RWPE2 (cell line): ENCODE measurements around the gene GAPVD1.
"Not testable (repeated sequence)": the region's sequence is repeated elsewhere in the genome, so short reads cannot be mapped to it uniquely, and the experiment has no call there.

Experiments used
- ATAC-seq: fragments of 200-7000 bp; cut with Tn5 transposase; 3 replicates; pipeline ENCODE4 v1.9.1; 2021; ENCODE audit warnings: low read depth
- DNase-seq: peaks from one replicate; pipeline ENCODE4 v3.0.0-alpha.2; 2020; ENCODE audit warnings: low spot score
- H3K27ac ChIP-seq: fragments of 450-650 bp; 2 replicates; pipeline ENCODE4 v1.5.1; 2017; ENCODE audit warnings: mild to moderate bottlenecking; ENCODE audit not compliant: poor library complexity, severe bottlenecking
- H3K27me3 ChIP-seq: fragments of 250-450 bp; sonication (Bioruptor Pico); 2 replicates; pipeline ENCODE4 v1.5.1; 2021; ENCODE audit warnings: mild to moderate bottlenecking, moderate library complexity; ENCODE audit not compliant: insufficient read depth, poor library complexity, severe bottlenecking
- H3K36me3 ChIP-seq: fragments of 250-450 bp; sonication (Bioruptor Pico); 2 replicates; pipeline ENCODE4 v1.5.1; 2020; ENCODE audit warnings: low read depth, mild to moderate bottlenecking, moderate library complexity
- H3K4me1 ChIP-seq: fragments of 250-450 bp; sonication (Bioruptor Pico); 2 replicates; pipeline ENCODE4 v1.5.1; 2021; ENCODE audit warnings: mild to moderate bottlenecking, moderate library complexity; ENCODE audit not compliant: insufficient read depth, poor library complexity, severe bottlenecking
- H3K4me3 ChIP-seq: fragments of 250-450 bp; sonication (Bioruptor Pico); 2 replicates; pipeline ENCODE4 v1.5.1; 2021; ENCODE audit warnings: mild to moderate bottlenecking, moderate library complexity; ENCODE audit not compliant: severe bottlenecking
- H3K9me3 ChIP-seq: fragments of 250-450 bp; sonication (Bioruptor Pico); 2 replicates; pipeline ENCODE4 v1.5.1; 2021; ENCODE audit warnings: mild to moderate bottlenecking, moderate library complexity; ENCODE audit not compliant: severe bottlenecking
- TF ChIP-seq, protein P1 (sequence below): fragments of 450-650 bp; IDR thresholded peaks from one replicate; pipeline ENCODE4 v1.5.1; 2017; ENCODE audit warnings: mild to moderate bottlenecking, moderate library complexity; ENCODE audit not compliant: poor library complexity, severe bottlenecking

The GAPVD1 gene

DNA sequence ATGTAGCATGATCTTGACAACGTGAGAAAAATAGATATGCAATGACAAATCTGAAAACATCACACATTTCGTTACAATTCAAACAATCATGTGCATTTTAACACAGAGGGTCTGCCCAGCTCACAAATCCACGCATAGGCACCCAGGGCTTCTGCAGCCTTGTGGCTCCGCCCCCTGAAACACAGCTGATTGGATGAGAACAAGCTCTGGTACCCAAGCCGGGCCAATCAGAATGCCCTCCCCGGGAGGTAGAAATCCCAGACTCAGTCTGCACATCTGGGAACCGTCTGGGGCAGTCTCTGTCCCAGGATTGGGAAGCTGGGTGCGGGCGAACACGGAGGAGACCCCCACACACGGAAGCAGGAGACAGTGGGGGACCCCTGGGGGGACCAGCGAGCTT is 137.5 kb downstream of the GAPVD1 start:
- ATAC-seq = no peak
- H3K9me3 ChIP-seq = no peaks in the 10 kb centered on the region
- DNase-seq = no peak
- no peaks in the 10 kb centered on the region for H3K4me1 ChIP-seq
- H3K27ac ChIP-seq = no peak overlapping the region
- H3K4me3 ChIP-seq = no peak overlapping the region
- H3K27me3 ChIP-seq = no peaks in the 10 kb centered on the region
- TF ChIP-seq, protein P1, sequence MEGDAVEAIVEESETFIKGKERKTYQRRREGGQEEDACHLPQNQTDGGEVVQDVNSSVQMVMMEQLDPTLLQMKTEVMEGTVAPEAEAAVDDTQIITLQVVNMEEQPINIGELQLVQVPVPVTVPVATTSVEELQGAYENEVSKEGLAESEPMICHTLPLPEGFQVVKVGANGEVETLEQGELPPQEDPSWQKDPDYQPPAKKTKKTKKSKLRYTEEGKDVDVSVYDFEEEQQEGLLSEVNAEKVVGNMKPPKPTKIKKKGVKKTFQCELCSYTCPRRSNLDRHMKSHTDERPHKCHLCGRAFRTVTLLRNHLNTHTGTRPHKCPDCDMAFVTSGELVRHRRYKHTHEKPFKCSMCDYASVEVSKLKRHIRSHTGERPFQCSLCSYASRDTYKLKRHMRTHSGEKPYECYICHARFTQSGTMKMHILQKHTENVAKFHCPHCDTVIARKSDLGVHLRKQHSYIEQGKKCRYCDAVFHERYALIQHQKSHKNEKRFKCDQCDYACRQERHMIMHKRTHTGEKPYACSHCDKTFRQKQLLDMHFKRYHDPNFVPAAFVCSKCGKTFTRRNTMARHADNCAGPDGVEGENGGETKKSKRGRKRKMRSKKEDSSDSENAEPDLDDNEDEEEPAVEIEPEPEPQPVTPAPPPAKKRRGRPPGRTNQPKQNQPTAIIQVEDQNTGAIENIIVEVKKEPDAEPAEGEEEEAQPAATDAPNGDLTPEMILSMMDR = no peak
- H3K36me3 ChIP-seq = no peaks in the 10 kb centered on the region

DNA sequence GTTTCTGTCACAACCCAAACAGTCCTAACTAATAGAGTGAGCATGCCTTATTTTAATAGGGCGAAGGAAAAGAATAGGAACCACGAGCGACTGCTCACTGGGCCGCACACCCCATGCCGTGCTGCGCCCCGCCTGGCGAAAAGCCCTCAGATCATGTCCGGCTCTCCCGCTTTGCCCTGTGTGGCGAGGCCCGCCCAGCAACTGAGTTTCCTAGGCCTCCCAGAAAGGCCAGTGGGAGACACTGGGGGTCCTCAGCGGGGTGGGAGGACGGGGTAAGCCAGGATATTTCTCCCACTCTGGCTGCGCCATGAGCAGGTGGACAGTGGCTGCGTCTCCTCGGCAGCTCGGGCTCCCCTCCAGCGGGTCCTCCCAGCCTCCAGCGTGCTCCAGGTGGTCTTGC is 138.0 kb downstream of the GAPVD1 start:
- TF ChIP-seq, protein P1 = no peak
- DNase-seq = no peak
- Histone ChIP-seq H3K4me3 (no peak overlapping the region), H3K36me3 (no peaks in the 10 kb centered on the region), H3K27ac (no peak overlapping the region), H3K27me3 (no peaks in the 10 kb centered on the region), H3K9me3 (no peaks in the 10 kb centered on the region), H3K4me1 (no peaks in the 10 kb centered on the region)
- ATAC-seq = no peak

DNA sequence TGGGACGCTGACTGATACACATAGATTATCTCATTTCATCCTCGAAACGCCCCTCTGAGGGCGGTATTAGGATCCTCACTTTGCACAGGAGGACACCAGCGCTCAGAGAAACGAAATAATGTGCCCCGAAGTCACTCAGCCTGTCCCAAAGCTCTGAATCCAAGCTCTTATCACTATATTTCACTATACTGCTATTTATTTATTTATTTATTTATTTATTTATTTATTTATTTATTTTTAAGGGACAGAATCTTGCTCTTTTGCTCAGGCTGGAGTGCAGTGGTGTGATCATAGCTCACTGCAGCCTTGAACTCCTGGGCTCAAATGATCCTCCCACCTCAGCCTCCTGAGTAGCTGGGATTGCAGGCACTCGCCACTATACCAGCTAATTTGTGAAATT is 138.6 kb downstream of the GAPVD1 start:
- H3K27ac ChIP-seq, H3K9me3 ChIP-seq, H3K4me3 ChIP-seq, ATAC-seq, DNase-seq, H3K4me1 ChIP-seq, H3K27me3 ChIP-seq, H3K36me3 ChIP-seq: not testable (repeated sequence)

DNA sequence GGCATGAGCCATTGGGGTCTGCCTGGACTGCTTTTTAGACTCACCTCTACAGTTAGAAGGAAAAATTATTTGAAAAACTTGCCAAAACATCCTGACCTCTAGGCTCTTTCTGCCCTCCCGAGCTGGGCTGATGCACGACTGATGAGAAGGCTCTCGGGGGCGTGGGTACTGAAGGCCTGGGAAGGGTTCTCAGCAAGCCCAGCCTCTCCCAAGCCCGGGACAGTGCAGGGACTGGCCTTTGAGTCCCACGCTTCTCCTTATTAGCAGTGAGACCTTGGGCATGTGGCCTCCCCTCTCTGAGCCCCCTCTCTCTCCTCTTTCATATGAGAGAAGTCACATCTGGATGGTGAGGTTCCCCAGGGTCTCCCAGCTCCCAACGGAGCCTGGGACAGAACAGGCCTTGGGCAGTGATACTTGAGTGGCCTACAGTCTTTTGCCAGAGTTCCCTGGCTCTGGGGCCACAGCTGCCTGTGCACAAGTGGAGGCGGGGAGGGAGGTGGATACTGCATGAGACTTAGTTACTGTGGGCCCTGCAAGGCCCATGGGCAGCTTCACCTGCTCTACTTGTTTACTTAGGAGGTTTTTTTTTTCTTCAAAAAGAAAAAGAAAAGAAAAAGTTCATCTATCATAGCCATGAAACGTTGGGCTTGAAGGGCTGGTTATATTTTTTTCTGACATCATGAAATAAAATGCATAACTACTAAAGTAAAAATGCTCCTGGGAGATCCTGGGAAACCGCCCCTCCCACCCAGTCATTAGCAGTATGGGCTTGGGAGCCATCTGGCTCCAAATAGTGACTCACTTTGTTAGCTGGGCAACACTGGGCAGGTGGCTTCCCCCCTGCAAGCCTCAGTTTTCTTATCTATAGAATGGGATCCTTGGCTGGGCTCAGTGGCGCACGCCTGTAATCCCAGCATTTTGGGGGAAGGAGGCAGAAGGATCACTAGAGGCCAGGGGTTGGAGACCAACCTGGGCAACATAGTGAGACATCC is 139.4 kb downstream of the GAPVD1 start:
- H3K27me3 ChIP-seq = no peaks in the 10 kb centered on the region
- no peaks in the 10 kb centered on the region for H3K4me1 ChIP-seq
- no peak overlapping the region for H3K27ac ChIP-seq
- H3K9me3 ChIP-seq = no peaks in the 10 kb centered on the region
- no peak overlapping the region for H3K4me3 ChIP-seq
- DNase-seq (no peak), ATAC-seq (no peak)
- H3K36me3 ChIP-seq = no peaks in the 10 kb centered on the region
- TF ChIP-seq, protein P1 = no peak

DNA sequence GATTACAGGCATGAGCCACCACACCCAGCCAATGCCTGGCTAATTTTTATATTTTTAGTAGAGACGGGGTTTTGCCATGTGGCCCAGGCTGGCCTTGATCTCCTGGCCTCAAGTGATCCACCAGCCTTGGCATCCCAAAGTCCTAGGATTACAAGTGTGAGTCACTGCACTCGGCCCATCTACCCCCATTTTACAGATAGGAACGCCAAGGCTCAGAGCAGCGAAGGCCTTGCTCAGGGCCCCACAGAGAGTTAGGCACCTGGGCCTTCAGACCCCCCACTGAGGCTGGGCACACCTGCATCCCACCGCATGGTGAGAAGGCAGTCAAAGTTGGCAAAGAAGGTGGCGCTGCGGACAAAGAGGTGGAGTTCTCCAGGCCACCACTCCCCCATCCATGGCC is 143.1 kb downstream of the GAPVD1 start:
- TF ChIP-seq, protein P1 = no peak
- ATAC-seq = no peak
- H3K9me3 ChIP-seq = no peaks in the 10 kb centered on the region

More for the DNA sequence above, 143.1 kb downstream of the GAPVD1 start:
- H3K4me3 ChIP-seq = no peak overlapping the region
- H3K27me3 ChIP-seq = no peaks in the 10 kb centered on the region
- no peak overlapping the region for H3K27ac ChIP-seq
- no peaks in the 10 kb centered on the region for H3K4me1 ChIP-seq
- no peaks in the 10 kb centered on the region for H3K36me3 ChIP-seq
- no peak for DNase-seq
